GM21737 (cell line): Measurements from ENCODE around the gene CFHR4.
"Not testable (repeated sequence)": the region's sequence is repeated elsewhere in the genome, so short reads cannot be mapped to it uniquely, and the experiment has no call there.

Experiments
- ATAC-seq: cut with Tn5 transposase; IDR thresholded peaks from one replicate; pipeline ENCODE4 v1.9.1; 2021; ENCODE audit warnings: mild to moderate bottlenecking, moderate library complexity; ENCODE audit not compliant: unreplicated experiment

The CFHR4 gene

GRCh38 chr1:196887515-196888239 lies at the start of gene CFHR4:
TSS of gene CFHR4 (plus strand) at chr1:196888052. CDS start at chr1:196888151, 99 bp downstream.
- ATAC-seq, result peak; percentile 71

- not testable (repeated sequence) for ATAC-seq
Measured at GRCh38 chr1:196849613-196850492, 38.0 kb upstream of the CFHR4 start.

- no peak for ATAC-seq
Measured at GRCh38 chr1:196856053-196856452, 31.8 kb upstream of the CFHR4 start.

- ATAC-seq, result no peak
Measured at GRCh38 chr1:196857188-196857587, 30.7 kb upstream of the CFHR4 start.

- no peak for ATAC-seq
Measured at GRCh38 chr1:196858811-196859210, 29.0 kb upstream of the CFHR4 start.

GRCh38 chr1:196860323-196860884 lies 27.4 kb upstream of the CFHR4 start:
- ATAC-seq, result no peak

GRCh38 chr1:196861429-196861828 lies 26.4 kb upstream of the CFHR4 start:
- ATAC-seq, result no peak

GRCh38 chr1:196866974-196867373 lies 20.9 kb upstream of the CFHR4 start:
- no peak for ATAC-seq

- no peak for ATAC-seq
Measured at GRCh38 chr1:196873385-196873784, 14.5 kb upstream of the CFHR4 start.

- ATAC-seq, result no peak
Measured at GRCh38 chr1:196875935-196876334, 11.9 kb upstream of the CFHR4 start.

GRCh38 chr1:196877964-196878363 lies 9.9 kb upstream of the CFHR4 start:
- no peak for ATAC-seq

GRCh38 chr1:196886560-196886959 lies 1.3 kb upstream of the CFHR4 start:
- not testable (repeated sequence) for ATAC-seq

GRCh38 chr1:196890668-196891067 lies 2.8 kb downstream of the CFHR4 start:
- ATAC-seq, result no peak

- ATAC-seq, result no peak
Measured at GRCh38 chr1:196891251-196891650, 3.4 kb downstream of the CFHR4 start.

- ATAC-seq, result no peak
Measured at GRCh38 chr1:196896355-196896754, 8.5 kb downstream of the CFHR4 start.

- no peak for ATAC-seq
Measured at GRCh38 chr1:196897158-196897828, 9.4 kb downstream of the CFHR4 start.

GRCh38 chr1:196902344-196902743 lies 14.5 kb downstream of the CFHR4 start:
- no peak for ATAC-seq

- no peak for ATAC-seq
Measured at GRCh38 chr1:196910215-196910614, 22.4 kb downstream of the CFHR4 start.

- not testable (repeated sequence) for ATAC-seq
Measured at GRCh38 chr1:196912283-196912682, 24.4 kb downstream of the CFHR4 start.

GRCh38 chr1:196926839-196927238 lies 39.0 kb downstream of the CFHR4 start:
- ATAC-seq, result not testable (repeated sequence)

- ATAC-seq, result not testable (repeated sequence)
Measured at GRCh38 chr1:196932853-196933252, 45.0 kb downstream of the CFHR4 start.
